ENCODE results near the gene FNDC3B.

DNA sequence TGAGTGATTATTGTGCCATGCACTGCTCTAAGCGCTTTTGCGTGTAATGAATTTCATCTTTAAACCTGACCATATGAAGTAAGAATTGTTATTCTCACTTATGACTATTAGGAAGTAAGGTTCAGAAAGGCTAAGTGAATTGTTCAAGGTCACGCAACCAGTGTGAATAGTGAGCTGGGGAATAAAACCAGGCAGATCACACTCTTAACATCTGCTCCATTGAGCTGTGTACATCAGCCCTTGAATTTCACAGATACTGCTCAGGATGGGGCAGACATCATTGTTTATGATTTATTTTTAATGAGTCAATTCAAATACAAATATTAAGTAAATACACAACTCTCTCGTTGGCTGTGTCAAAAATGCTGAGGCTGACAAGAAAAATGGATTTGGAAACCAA is 184.5 kb downstream of the FNDC3B start:
- TF ChIP-seq, protein P1, sequence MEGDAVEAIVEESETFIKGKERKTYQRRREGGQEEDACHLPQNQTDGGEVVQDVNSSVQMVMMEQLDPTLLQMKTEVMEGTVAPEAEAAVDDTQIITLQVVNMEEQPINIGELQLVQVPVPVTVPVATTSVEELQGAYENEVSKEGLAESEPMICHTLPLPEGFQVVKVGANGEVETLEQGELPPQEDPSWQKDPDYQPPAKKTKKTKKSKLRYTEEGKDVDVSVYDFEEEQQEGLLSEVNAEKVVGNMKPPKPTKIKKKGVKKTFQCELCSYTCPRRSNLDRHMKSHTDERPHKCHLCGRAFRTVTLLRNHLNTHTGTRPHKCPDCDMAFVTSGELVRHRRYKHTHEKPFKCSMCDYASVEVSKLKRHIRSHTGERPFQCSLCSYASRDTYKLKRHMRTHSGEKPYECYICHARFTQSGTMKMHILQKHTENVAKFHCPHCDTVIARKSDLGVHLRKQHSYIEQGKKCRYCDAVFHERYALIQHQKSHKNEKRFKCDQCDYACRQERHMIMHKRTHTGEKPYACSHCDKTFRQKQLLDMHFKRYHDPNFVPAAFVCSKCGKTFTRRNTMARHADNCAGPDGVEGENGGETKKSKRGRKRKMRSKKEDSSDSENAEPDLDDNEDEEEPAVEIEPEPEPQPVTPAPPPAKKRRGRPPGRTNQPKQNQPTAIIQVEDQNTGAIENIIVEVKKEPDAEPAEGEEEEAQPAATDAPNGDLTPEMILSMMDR (IDR thresholded peaks at IDR 0.05), result no peak
- TF ChIP-seq POLR2AphosphoS5 (IDR thresholded peaks at IDR 0.05), result no peak
